ENCODE results near the gene CASP8AP2. TPM values are rescaled to one million over a fixed set of nuclear protein-coding genes. Genes with fewer than 3 reads are reported as not detected.

CASP8AP2 gene
- polyA plus RNA-seq, 2 of the 4 experiments (the other 2 are of a cell fraction): 8.2 to 13.6 TPM

DNA sequence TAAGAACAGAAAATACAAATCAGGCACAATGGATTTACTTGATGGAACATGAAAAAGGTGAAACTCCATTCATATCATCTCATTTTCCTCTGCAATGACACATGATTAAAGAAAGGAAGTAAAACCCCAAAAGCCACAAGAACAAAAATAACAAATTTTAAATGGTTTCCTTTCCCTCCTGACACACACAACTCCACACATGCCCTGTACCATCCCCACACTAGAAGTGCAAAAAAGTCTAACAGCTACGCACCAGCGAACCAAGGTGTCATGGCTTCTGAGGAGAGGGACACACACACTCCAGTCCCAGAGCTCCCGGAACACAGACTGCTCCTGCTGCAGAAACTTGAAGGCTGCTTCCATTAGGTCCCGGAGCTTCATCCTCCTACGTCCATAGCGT lies 35.4 kb upstream of the CASP8AP2 start:
- TF ChIP-seq RAD21 (conservative IDR thresholded peaks at IDR 0.05 in 1 of 2, IDR thresholded peaks at IDR 0.05 in 1 of 2) (no peak), ZNF302 (CRISPR knock-in tag; IDR thresholded peaks at IDR 0.05) (no peak), GATA3 (IDR thresholded peaks at IDR 0.05; ENCODE audit: borderline replicate concordance) (no peak), POLR2AphosphoS2 (conservative IDR thresholded peaks at IDR 0.05; ENCODE audit: low read length) (no peak), HOXA7 (CRISPR knock-in tag; IDR thresholded peaks at IDR 0.05) (no peak), SREBF2 (IDR thresholded peaks at IDR 0.05) (no peak), HOXB5 (CRISPR knock-in tag; IDR thresholded peaks at IDR 0.05) (no peak), PHF8 (IDR thresholded peaks at IDR 0.05; ENCODE audit: borderline replicate concordance, low read depth) (no peak), NR3C1 (IDR thresholded peaks at IDR 0.05) (no peak), POLR2A (IDR thresholded peaks at IDR 0.05; ENCODE audit: low read length) (no peak), EHF (CRISPR knock-in tag; IDR thresholded peaks at IDR 0.05) (no peak), RNF2 (IDR thresholded peaks at IDR 0.05; ENCODE audit: borderline replicate concordance, low read depth) (no peak), RFX5 (IDR thresholded peaks at IDR 0.05) (no peak), JUNB (IDR thresholded peaks at IDR 0.05) (no peak)
- TF ChIP-seq, protein P1, sequence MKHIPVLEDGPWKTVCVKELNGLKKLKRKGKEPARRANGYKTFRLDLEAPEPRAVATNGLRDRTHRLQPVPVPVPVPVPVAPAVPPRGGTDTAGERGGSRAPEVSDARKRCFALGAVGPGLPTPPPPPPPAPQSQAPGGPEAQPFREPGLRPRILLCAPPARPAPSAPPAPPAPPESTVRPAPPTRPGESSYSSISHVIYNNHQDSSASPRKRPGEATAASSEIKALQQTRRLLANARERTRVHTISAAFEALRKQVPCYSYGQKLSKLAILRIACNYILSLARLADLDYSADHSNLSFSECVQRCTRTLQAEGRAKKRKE (CRISPR knock-in tag; IDR thresholded peaks at IDR 0.05; ENCODE audit: low read depth): no peak
- TF ChIP-seq, protein P2, sequence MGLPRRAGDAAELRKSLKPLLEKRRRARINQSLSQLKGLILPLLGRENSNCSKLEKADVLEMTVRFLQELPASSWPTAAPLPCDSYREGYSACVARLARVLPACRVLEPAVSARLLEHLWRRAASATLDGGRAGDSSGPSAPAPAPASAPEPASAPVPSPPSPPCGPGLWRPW (IDR thresholded peaks at IDR 0.05): no peak
- TF ChIP-seq, protein P3, sequence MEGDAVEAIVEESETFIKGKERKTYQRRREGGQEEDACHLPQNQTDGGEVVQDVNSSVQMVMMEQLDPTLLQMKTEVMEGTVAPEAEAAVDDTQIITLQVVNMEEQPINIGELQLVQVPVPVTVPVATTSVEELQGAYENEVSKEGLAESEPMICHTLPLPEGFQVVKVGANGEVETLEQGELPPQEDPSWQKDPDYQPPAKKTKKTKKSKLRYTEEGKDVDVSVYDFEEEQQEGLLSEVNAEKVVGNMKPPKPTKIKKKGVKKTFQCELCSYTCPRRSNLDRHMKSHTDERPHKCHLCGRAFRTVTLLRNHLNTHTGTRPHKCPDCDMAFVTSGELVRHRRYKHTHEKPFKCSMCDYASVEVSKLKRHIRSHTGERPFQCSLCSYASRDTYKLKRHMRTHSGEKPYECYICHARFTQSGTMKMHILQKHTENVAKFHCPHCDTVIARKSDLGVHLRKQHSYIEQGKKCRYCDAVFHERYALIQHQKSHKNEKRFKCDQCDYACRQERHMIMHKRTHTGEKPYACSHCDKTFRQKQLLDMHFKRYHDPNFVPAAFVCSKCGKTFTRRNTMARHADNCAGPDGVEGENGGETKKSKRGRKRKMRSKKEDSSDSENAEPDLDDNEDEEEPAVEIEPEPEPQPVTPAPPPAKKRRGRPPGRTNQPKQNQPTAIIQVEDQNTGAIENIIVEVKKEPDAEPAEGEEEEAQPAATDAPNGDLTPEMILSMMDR (IDR thresholded peaks at IDR 0.05): no peak
- FAIRE-seq (no peak), DNase-seq (ENCODE audit: low read depth in 1 of 2, low spot score in 1 of 2) (no peak), ATAC-seq (no peak)
- H3K9me3 ChIP-seq: no peaks in the 10 kb centered on the region
- H3K4me3 ChIP-seq: no peak overlapping the region
- H3K4me1 ChIP-seq: no peaks in the 10 kb centered on the region
- no peak overlapping the region for H3K4me2 ChIP-seq
- ChIA-PET CTCF (interaction anchor here (1.7 kb wide), 1 partner anchor 81 kb away, joined by 3 read pairs; no protein-coding TSS in a partner anchor), POLR2A (no interaction called here)
- WGBS (ENCODE audit: missing lambda C conversion rate): 95% methylated on average over 6 of the region's 6 CpGs
- no peak overlapping the region for H3K27ac ChIP-seq

DNA sequence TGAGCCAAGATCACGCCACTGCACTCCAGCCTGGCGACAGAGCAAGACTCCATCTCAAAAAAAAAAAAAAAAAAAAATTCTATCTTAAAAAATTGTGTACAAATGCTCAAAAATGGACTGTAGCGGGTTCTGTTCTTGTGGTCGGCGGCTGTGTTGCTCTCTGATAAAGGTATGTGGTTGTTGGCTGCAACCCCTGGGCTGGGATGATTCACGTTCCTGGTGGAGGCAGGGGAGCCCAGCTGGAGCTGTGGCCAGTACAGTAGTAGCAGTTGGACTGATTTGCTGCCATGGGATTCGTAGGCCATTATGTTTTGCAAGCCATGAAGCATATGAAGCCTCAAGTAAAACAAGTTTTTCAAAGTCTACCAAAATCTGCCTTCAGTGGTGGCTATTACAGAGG lies 32.4 kb upstream of the CASP8AP2 start:
- no peak overlapping the region for H3K4me3 ChIP-seq
- TF ChIP-seq BHLHE40 (IDR thresholded peaks at IDR 0.05; ENCODE audit: low read depth, low read length): no peak
- TF ChIP-seq, protein P4, sequence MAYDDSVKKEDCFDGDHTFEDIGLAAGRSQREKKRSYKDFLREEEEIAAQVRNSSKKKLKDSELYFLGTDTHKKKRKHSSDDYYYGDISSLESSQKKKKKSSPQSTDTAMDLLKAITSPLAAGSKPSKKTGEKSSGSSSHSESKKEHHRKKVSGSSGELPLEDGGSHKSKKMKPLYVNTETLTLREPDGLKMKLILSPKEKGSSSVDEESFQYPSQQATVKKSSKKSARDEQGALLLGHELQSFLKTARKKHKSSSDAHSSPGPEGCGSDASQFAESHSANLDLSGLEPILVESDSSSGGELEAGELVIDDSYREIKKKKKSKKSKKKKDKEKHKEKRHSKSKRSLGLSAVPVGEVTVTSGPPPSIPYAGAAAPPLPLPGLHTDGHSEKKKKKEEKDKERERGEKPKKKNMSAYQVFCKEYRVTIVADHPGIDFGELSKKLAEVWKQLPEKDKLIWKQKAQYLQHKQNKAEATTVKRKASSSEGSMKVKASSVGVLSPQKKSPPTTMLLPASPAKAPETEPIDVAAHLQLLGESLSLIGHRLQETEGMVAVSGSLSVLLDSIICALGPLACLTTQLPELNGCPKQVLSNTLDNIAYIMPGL (CRISPR knock-in tag; IDR thresholded peaks at IDR 0.05; ENCODE audit: borderline replicate concordance): no peak
- no peak for TF ChIP-seq RCOR1 (IDR thresholded peaks at IDR 0.05; ENCODE audit: low read depth, low read length)
- TF ChIP-seq CHD2 (IDR thresholded peaks at IDR 0.05; ENCODE audit: low read length, partially characterized antibody): no peak
- TF ChIP-seq MYC (IDR thresholded peaks at IDR 0.05; ENCODE audit: borderline replicate concordance, low read length): no peak
- TF ChIP-seq CEBPB (IDR thresholded peaks at IDR 0.05): no peak
- TF ChIP-seq JUNB (IDR thresholded peaks at IDR 0.05): no peak
- TF ChIP-seq EHMT2 (IDR thresholded peaks at IDR 0.05; ENCODE audit: low read depth): no peak
- TF ChIP-seq, protein P5, sequence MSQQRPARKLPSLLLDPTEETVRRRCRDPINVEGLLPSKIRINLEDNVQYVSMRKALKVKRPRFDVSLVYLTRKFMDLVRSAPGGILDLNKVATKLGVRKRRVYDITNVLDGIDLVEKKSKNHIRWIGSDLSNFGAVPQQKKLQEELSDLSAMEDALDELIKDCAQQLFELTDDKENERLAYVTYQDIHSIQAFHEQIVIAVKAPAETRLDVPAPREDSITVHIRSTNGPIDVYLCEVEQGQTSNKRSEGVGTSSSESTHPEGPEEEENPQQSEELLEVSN (IDR thresholded peaks at IDR 0.05; ENCODE audit: borderline replicate concordance, low read depth): no peak
- no peak for TF ChIP-seq RFX5 (IDR thresholded peaks at IDR 0.05)
- TF ChIP-seq, protein P1 (CRISPR knock-in tag; IDR thresholded peaks at IDR 0.05; ENCODE audit: low read depth): no peak
- TF ChIP-seq HOXB13 (CRISPR knock-in tag; IDR thresholded peaks at IDR 0.05; ENCODE audit: low read depth): no peak
- TF ChIP-seq EHF (CRISPR knock-in tag; IDR thresholded peaks at IDR 0.05): no peak
- no peak for TF ChIP-seq FOSB (CRISPR knock-in tag; IDR thresholded peaks at IDR 0.05)
- no peak for TF ChIP-seq MAZ (IDR thresholded peaks at IDR 0.05; ENCODE audit: borderline replicate concordance, low read depth, low read length)
- TF ChIP-seq RNF2 (IDR thresholded peaks at IDR 0.05; ENCODE audit: borderline replicate concordance, low read depth): no peak
- no peak for TF ChIP-seq ZFP36 (IDR thresholded peaks at IDR 0.05; ENCODE audit: borderline replicate concordance, partially characterized antibody)
- TF ChIP-seq ESRRA (IDR thresholded peaks at IDR 0.05; ENCODE audit: borderline replicate concordance, low read length): no peak
- no peaks in the 10 kb centered on the region for H3K9me3 ChIP-seq
- FAIRE-seq (no peak), ATAC-seq (no peak), DNase-seq (ENCODE audit: low read depth in 1 of 2, low spot score in 1 of 2) (no peak)
- H3K4me2 ChIP-seq: no peak overlapping the region
- H3K27ac ChIP-seq: no peak overlapping the region
- 95% methylated on average over 7 of the region's 7 CpGs for whole genome bisulfite sequencing (ENCODE audit: missing lambda C conversion rate)
- ChIA-PET CTCF (interaction anchor here (1.2 kb wide), 1 partner anchor 11 kb away, joined by 4 read pairs; no protein-coding TSS in a partner anchor), POLR2A (interaction anchor here (0.7 kb wide), 1 partner anchor 19 kb away, joined by 12 read pairs; no protein-coding TSS in a partner anchor)
- H3K4me1 ChIP-seq: no peaks in the 10 kb centered on the region
